ENCODE data around the gene SMIM38.

SMIM38 gene

GRCh38 chr11:69204246-69204940 lies 48.7 kb downstream of the SMIM38 start:
- TF ChIP-seq POLR2AphosphoS5 (IDR thresholded peaks at IDR 0.05; ENCODE audit: low read depth, low read length), result no peak
- TF ChIP-seq SIN3A (IDR thresholded peaks at IDR 0.05; ENCODE audit: borderline replicate concordance, insufficient read depth, low read length), result no peak
- TF ChIP-seq REST (IDR thresholded peaks at IDR 0.05; ENCODE audit: insufficient read depth in 1 of 2, low read depth in 2 of 2, low read length in 2 of 2), result no peak
- TF ChIP-seq FOXP2 (optimal IDR thresholded peaks at IDR 0.05; ENCODE audit: borderline replicate concordance, extremely low read depth, extremely low read length, insufficient read depth), result no peak
- no peak for TF ChIP-seq TAF1 (IDR thresholded peaks at IDR 0.05; ENCODE audit: borderline replicate concordance, insufficient read depth, low read length)

GRCh38 chr11:69204941-69205742 lies 49.4 kb downstream of the SMIM38 start:
- TF ChIP-seq FOXP2 (optimal IDR thresholded peaks at IDR 0.05; ENCODE audit: borderline replicate concordance, extremely low read depth, extremely low read length, insufficient read depth), result no peak
- TF ChIP-seq POLR2AphosphoS5 (IDR thresholded peaks at IDR 0.05; ENCODE audit: low read depth, low read length), result no peak
- no peak for TF ChIP-seq SIN3A (IDR thresholded peaks at IDR 0.05; ENCODE audit: borderline replicate concordance, insufficient read depth, low read length)
- no peak for TF ChIP-seq REST (IDR thresholded peaks at IDR 0.05; ENCODE audit: insufficient read depth in 1 of 2, low read depth in 2 of 2, low read length in 2 of 2)

All from PFSK-1 (cell line).